ENCODE data around the gene SORBS1. TPM values are rescaled to one million over a fixed set of nuclear protein-coding genes. Genes with fewer than 3 reads are reported as not detected.

SORBS1 gene
- total and polyA plus RNA-seq, 2 of the 13 experiments (the other 11 are each of a cell fraction or from before 2014, with no cell fraction given): 16.8 to 39.8 TPM

GRCh38 chr10:95346715-95347401 is 214.3 kb downstream of the SORBS1 start (continued):
- TF ChIP-seq, protein P1, sequence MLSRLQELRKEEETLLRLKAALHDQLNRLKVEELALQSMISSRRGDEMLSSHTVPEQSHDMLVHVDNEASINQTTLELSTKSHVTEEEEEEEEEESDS (CRISPR knock-in tag; IDR thresholded peaks at IDR 0.05; ENCODE audit: borderline replicate concordance): no peak
- no peak for TF ChIP-seq ZNF160 (CRISPR knock-in tag; IDR thresholded peaks at IDR 0.05)
- no peak for TF ChIP-seq ZNF296 (CRISPR knock-in tag; conservative IDR thresholded peaks at IDR 0.05)
- TF ChIP-seq ZNF318 (CRISPR knock-in tag; IDR thresholded peaks at IDR 0.05): no peak
- TF ChIP-seq ZNF512B (CRISPR knock-in tag; IDR thresholded peaks at IDR 0.05; ENCODE audit: borderline replicate concordance): no peak
- no peak; the same call in 1 of the 2 replicates for TF ChIP-seq ZBTB33 (CRISPR knock-in tag; IDR thresholded peaks at IDR 0.05)
- TF ChIP-seq, protein P2, sequence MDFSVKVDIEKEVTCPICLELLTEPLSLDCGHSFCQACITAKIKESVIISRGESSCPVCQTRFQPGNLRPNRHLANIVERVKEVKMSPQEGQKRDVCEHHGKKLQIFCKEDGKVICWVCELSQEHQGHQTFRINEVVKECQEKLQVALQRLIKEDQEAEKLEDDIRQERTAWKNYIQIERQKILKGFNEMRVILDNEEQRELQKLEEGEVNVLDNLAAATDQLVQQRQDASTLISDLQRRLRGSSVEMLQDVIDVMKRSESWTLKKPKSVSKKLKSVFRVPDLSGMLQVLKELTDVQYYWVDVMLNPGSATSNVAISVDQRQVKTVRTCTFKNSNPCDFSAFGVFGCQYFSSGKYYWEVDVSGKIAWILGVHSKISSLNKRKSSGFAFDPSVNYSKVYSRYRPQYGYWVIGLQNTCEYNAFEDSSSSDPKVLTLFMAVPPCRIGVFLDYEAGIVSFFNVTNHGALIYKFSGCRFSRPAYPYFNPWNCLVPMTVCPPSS (IDR thresholded peaks at IDR 0.05): no peak
- peak; percentile 80; the same call in 1 of the 2 replicates for TF ChIP-seq ZNF878 (CRISPR knock-in tag; IDR thresholded peaks at IDR 0.05)
- no peak for TF ChIP-seq ZNF326 (CRISPR knock-in tag; IDR thresholded peaks at IDR 0.05; ENCODE audit: borderline replicate concordance)
- TF ChIP-seq ZNF816 (CRISPR knock-in tag; IDR thresholded peaks at IDR 0.05; ENCODE audit: borderline replicate concordance): peak; percentile 49; the same call in 1 of the 2 replicates
